Measurements from ENCODE around the gene CILP.
"Not testable (repeated sequence)": the region's sequence is repeated elsewhere in the genome, so short reads cannot be mapped to it uniquely, and the experiment has no call there.

CILP gene
- total RNA-seq, result 0 to 3.0 (median 0) reads per million in 17 experiments

GRCh38 chr15:65210770-65211481, at the start of gene CILP:
Gene CILP, minus strand, starts transcription at chr15:65211473. Its CDS starts 1,718 bp downstream, at chr15:65209755.
- DNase-seq, result no peak

- no peak for DNase-seq
These were observed 49.7 kb upstream of the CILP start for GRCh38 chr15:65260968-65261367.

- DNase-seq, result no peak
These were observed 48.1 kb upstream of the CILP start for GRCh38 chr15:65259367-65259797.

GRCh38 chr15:65258375-65259262, 47.3 kb upstream of the CILP start:
- no peak for DNase-seq

DNA sequence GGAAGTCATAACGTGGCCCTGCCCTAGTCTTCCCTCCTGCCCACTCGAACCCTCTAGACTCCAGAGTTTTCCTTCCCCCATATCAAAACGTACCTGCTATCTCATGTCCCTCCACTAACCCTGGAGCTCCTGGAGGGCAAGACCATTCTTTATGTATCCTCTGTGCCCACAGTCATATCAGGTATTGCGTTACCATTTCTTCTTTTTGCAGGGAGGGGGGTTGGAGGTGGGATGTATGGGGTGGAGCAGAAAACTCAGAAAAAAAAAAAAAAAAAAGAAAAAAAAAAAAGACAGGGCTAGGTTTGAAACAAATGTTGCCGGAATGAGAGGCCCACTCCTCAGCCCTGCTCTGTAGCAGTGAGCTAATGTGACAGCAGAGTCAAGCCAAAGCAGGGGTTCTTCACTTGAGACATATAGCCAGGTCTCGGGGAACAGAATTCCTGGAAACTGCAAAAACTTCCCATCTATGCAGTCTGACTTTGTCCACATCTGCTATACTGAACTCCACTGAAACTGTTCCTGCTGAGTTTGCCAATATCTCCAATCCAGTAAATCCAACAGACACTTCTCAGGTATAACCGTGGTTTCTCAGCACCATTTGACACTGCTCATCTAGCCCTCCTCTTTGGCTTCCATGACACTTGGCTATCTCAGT, 44.3 kb upstream of the CILP start:
- no peak for DNase-seq

GRCh38 chr15:65254758-65255157, 43.5 kb upstream of the CILP start:
- no peak for DNase-seq

DNA sequence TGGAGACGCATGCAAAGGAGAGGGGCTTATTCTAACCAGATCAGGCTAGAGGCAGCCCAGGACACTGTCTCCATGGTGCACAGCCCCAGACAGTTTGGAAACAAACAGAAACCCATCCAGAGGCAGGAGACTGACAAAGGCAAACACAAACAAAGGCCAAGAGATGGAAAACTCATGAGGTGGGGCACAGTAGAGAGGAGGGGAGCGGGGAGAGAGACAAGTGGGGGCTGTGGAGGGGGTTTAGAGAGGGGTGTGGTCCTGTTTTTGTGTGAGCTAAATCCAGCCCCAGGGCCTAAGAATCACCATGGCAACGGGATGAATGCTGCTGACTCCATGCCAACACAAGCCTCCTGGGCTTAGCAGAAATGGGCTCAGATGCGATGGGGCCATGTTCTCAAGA, 43.1 kb upstream of the CILP start:
- no peak for DNase-seq

GRCh38 chr15:65249641-65250040, 38.4 kb upstream of the CILP start:
- peak; percentile 4 to 47 (median 33) for DNase-seq

DNA sequence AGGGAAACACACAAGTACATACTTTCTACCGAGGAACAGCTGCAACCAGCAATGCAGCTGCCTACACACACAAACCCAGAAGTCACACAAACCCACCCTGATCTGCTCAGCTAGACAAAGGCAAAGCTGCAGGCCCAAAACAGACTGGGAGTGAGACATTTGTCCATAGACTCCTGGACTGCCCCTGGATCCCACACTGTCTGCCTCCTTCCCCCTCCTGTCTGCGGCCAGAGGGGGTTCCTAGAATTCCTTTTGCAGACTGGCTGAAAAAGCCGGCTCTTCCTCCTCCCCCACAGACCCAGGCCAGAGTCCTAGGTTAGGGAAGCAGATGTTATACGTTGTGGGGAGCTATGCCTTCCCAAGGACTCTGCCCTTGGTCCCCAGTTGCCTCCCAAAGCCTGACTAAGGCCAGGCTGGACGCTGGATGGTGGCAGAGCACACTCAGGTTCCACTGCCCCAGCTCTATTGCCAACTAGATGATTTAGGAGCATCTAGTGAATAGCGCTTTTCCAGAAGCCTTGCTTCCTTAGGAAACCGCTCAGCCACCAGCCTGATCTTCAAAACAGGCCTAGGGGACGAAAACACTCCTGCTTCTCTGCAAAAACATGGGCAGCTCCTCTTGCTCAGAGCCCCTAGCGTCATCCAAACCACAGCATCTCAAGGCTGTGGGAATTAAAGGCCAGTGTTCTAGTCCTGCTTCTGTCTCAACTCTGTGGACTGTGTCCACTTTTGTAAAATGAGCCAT, 37.4 kb upstream of the CILP start:
- no peak for DNase-seq

GRCh38 chr15:65246939-65247338, 35.7 kb upstream of the CILP start:
- DNase-seq, result no peak

GRCh38 chr15:65246026-65246714, 34.9 kb upstream of the CILP start:
- no peak for DNase-seq

DNA sequence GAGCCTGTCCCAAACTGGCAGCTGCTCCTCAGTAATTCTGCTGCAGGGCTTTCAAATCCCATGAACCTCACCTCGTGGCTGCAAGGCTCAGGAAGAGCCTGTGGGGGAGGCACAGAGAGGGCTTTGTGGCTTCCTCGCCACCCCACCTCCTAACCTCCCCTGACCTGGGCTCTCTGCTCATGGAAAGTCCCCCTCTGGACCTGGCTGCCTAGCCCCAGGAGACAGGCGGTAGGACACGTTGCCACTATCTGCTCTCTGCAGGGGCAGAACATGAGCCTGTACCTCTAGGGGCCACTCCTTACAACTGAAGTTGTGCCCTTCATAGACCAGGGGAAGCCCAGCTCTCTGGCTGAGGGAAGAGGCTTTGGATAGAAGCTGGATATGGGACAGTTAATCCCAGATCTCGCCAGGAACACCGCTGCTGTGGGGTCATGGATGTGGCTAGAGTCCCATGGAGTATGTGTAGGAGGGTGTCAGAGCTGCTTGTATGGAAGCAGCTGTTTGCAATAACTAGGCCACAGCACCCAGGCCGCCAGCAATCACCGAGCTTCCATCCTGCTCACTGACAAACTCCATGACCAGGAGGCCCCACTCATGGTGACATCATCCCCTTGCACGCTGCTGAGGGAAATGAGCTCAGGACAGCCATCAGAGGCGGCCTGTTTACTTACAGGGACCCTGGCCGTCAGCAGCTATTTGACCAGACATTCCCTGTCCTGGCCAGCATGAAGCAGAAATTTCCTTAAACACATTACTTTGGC, 34.0 kb upstream of the CILP start:
- DNase-seq, result no peak

GRCh38 chr15:65244638-65245037, 33.4 kb upstream of the CILP start:
- DNase-seq, result no peak

GRCh38 chr15:65236443-65236842, 25.2 kb upstream of the CILP start:
- not testable (repeated sequence) for DNase-seq

DNA sequence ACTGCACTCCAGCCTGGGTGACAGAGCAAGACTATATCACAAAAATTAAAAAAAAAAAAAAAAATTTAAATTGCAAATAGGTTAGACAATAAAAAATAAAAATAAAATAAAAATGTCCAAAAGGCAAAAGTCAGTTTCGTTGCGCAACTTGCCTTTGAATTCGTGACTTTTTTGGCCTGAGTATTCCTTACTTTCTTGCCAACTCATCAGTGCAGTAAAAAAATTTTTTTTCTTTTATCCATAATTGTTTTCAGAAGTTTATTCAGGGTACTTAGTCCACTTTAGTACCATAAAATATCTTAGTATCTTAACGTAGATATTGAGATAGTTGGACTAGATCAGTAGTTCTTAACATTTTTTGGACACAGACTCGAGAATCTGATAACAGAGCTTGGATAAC, 22.4 kb upstream of the CILP start:
- DNase-seq, result no peak

DNA sequence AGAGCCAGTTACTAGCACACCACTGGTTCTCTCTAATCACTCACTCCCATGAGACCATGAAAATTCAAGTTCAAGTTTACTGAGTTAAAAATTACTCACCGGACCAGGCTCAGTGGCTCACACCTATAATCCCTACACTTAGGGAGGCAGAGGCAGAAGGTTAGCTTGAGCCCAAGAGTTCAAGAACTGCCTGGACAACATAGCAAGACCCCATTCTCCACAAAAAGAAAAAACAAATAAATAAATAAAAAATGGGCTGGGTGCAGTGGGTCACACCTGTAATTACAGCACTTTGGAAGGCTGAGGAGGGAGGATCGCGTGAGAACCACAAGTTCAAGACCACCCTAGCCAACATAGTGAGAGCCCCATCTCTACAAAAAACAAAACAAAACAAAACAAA, 21.2 kb upstream of the CILP start:
- DNase-seq, result no peak

DNA sequence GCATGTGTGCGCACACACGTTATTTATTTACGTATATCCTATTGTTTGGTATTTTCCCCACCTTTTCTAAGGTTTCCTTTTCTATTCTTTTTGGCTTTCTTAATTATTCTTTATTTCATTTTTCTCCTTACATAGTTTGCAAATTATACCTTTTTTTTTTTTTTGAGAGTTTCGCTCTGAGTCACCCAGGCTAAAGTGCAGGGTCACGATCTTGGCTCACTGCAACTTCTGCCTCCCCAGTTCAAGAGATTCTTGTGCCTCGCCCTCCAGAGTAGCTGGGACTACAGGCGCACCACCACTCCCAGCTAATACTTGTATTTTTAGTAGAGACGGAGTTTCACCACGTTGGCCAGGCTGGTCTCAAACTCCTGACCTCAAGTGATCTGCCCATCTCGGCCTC, 20.0 kb upstream of the CILP start:
- no peak for DNase-seq

- not testable (repeated sequence) for DNase-seq
These were observed 15.6 kb upstream of the CILP start for GRCh38 chr15:65226901-65227300.

DNA sequence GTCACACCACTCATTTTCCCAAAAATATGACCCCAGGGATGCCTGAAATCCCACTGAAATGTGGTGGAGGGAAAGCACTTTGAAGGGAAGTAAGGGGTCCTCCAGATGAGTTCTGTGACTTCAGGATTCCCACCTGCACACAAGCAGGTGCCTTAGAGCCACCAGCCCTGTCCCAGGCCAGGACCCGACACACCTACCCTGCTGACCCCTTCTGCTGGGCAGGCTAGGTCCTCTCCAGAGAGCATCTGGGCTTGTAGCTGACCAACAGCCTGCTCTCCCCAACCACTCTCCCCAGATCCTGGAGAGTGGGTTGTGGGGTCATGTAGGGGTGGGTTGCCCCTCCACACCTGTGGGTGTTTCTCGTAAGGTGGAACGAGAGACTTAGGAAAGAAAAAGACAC, 14.9 kb upstream of the CILP start:
- DNase-seq, result no peak

DNA sequence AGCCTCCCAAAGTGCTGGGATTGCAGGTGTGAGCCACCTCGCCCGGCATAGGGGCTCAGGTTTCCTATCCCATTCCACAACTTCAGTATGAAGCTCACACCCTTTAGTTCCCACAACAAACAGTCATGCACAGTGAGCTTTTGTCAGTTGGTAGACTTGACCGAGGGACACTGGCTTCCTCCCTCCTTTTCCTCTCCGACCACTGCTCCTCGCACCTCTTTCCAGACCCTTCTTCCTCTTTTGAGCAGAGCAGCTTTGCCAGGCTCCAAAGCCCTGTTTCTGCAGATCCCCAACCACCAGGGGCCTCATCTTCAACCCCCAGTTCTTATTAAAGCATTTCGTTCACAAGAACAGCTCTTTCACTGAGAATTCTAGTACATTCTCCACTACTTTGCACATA, 12.7 kb upstream of the CILP start:
- peak in 3 of 4 experiments; percentile 4 to 27 (median 11) for DNase-seq

DNA sequence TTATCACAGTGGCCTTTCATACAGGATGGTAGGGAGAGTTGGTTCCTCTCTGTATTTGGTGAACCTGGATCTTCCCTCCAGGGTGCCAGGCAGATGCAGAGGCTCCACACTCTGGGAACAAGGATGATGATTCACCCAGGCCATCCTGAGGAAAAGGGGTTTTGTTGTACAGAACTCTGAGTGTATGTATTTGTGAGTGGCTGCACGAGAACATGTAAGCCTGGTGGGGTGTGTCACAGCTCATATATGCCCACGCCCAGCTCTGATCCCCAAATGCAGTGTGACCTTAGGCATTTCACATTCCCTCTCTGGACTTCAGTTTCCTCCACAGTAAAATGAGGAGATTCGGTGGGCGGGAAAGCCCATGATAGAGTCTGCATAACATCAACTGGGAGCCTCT, 11.6 kb upstream of the CILP start:
- DNase-seq, result no peak

Data from suppressor macrophage (primary cell).